WI38 (cell line): ENCODE results near the gene SLC7A14.

Experiments
- H3K4me3 ChIP-seq: 2 replicates; pipeline ENCODE4 v1.5.1; 2011; ENCODE audit warnings: low read depth, mild to moderate bottlenecking, control low read depth, low read length
- CTCF ChIP-seq: IDR thresholded peaks from 2 replicates; pipeline ENCODE4 v1.5.1; 2012; ENCODE audit warnings: low read depth, mild to moderate bottlenecking, control low read depth, low read length

SLC7A14 gene

GRCh38 chr3:170558427-170558826 is 27.4 kb downstream of the SLC7A14 start:
- TF ChIP-seq CTCF, result no peak

DNA sequence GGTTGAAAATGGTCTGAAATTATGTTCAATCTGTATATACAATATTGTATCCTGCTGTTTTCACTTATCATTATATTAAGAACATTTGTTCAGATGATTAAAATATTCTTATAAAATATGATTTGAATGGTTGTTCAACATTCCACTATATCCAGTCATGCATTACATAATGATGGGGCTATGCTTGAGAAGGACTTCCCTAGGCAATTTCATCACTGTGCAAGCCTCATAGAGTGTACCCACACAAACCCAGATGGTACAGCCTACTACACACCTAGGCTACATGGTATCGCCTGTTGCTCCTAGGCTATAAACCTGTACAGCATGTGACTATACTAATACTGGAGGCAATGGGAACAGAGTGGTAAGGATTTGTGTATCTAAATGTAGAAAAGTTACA is 30.5 kb downstream of the SLC7A14 start:
- H3K4me3 ChIP-seq, result no peak overlapping the region
- no peak for TF ChIP-seq CTCF

More at GRCh38 chr3:170558427-170558826, 27.4 kb downstream of the SLC7A14 start:
- H3K4me3 ChIP-seq, result no peak overlapping the region

DNA sequence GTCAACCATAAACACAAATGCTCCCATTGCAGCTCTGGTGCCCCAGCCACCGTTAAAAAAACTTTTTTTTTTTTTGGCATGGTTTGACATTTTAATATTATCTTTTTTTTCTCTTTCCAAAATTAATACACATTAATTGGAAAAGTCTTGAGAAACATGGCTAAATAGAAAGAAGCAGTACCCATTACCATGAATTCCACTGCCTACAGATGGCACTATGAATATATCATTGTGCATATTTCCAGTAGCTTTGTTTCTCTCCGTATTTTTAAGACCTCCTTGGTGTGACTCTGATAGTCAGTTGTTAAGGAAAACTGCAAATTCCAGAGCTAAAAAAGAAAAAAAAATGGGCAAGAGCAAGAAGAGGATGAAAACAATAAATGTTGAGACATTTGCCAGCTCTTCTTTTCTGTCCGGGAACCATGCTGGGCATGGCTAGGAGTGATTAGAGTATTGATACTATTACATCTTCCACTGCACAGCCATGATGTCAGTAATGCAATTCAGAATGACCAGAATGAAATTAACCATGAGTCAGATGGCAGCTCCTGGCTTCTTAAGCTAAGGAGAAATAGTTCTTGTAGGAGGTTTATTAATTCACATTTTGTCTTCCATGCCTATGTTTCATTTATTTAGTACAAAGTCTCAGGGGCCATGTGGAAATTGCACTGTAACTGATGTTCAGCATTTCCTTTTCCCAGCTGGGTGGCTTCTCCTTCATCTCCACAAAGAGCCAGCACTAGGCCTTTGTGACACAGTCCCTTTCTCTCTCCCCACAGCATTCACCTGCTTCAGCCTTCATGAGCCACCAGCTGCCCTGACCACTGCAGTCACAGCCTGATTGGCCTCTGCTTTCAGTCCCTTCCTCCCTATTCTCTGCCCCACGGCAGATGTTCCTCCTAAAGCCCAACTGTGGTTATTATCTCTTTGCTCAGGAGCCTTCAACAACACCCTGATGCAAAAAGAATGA is 31.8 kb downstream of the SLC7A14 start:
- TF ChIP-seq CTCF, result no peak
- no peak overlapping the region for H3K4me3 ChIP-seq

- no peak overlapping the region for H3K4me3 ChIP-seq
- TF ChIP-seq CTCF, result no peak
These were observed 34.6 kb downstream of the SLC7A14 start for GRCh38 chr3:170551252-170551651.

DNA sequence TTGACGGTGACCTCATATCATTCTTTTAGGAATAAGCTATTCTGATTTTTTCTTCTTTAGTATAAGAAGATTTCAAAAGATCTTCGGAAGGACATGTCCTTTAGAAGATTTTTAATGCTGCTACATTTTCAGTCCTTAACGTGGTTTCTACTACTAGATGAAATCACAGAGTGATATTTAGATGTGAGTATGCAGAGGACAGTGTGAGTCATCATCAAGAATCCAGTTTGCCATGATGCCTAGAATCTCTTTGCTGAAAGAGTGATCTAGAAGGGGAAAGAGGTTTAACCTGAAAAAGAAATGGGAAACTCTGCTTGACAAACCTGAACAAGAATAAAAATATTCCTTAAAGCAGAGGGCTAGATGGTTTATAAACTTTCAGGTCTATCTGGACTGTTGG is 43.2 kb downstream of the SLC7A14 start:
- no peak overlapping the region for H3K4me3 ChIP-seq
- no peak for TF ChIP-seq CTCF

- no peak for TF ChIP-seq CTCF
- no peak overlapping the region for H3K4me3 ChIP-seq
These were observed 46.0 kb downstream of the SLC7A14 start for GRCh38 chr3:170539897-170540296.

DNA sequence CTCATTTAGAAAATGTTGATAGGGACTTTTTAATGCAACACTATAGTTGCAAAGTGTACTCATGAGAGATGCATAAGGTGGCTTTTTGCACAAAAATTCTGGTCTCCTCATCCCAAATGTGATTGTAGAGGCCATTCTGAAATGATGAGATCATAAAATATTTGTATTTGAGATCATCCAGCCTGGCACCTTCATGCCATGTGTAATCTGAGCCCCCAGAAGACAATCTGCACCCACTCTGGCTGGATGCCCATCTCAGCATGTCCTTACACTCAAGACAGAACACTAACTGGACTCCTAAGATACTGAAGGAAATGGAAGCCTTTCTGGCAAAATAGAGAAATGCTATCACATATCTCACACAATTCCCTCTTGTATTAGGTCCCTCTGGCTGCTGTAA is 49.2 kb downstream of the SLC7A14 start:
- TF ChIP-seq CTCF, result no peak
- no peak overlapping the region for H3K4me3 ChIP-seq
